GM18519 (cell line): Measurements from ENCODE around the gene DCTN5.

ENCODE experiments used
- ATAC-seq: cut with Tn5 transposase; IDR thresholded peaks from one replicate; pipeline ENCODE4 v1.9.1; 2021; ENCODE audit warnings: mild to moderate bottlenecking, moderate library complexity; ENCODE audit not compliant: unreplicated experiment, low FRiP score

The DCTN5 gene

GRCh38 chr16:23724096-23724784, 83.0 kb downstream of the DCTN5 start:
- no peak for ATAC-seq

- no peak for ATAC-seq
Observed at GRCh38 chr16:23724785-23725131, 83.5 kb downstream of the DCTN5 start.

GRCh38 chr16:23726710-23727109, 85.4 kb downstream of the DCTN5 start:
- no peak for ATAC-seq
